Stomach (tissue), 9 donors: ENCODE results near the gene CCN5. TPM values are rescaled to one million over a fixed set of nuclear protein-coding genes. Genes with fewer than 3 reads are reported as not detected.

ENCODE experiments used
- DNase-seq, 2 donors: peaks; one replicate each; pipeline versions ENCODE4 v3.0.0 to v3.0.0-alpha.2; 2013 to 2019
- H3K27ac ChIP-seq, 5 donors: fragments of 200-600 bp in 4 of 5; sonication (generic) in 4 of 5; one replicate each; pipeline ENCODE4 v1.5.1; 2013 to 2019; ENCODE audit warnings: mild to moderate bottlenecking in 1 of 5, moderate library complexity in 1 of 5
- H3K27me3 ChIP-seq, 3 donors: fragments of 200-600 bp; sonication (generic); one replicate each; pipeline ENCODE4 v1.5.1; 2017 to 2019; ENCODE audit warnings: mixed run types in 1 of 3
- H3K36me3 ChIP-seq, 4 donors: fragments of 200-600 bp; sonication (generic); 1 replicate in 3 of 4; 2 replicates in 1 of 4; pipeline ENCODE4 v1.5.1; 2016 to 2019
- H3K4me1 ChIP-seq, 4 donors: fragments of 200-600 bp; sonication (generic); one replicate each; pipeline ENCODE4 v1.5.1; 2016 to 2019
- H3K4me3 ChIP-seq, 4 donors: fragments of 200-600 bp; sonication (generic) in 3 of 4; one replicate each; pipeline ENCODE4 v1.5.1; 2016 to 2019; ENCODE audit warnings: mild to moderate bottlenecking in 1 of 4
- H3K9me3 ChIP-seq, 4 donors: fragments of 200-600 bp; sonication (generic); one replicate each; pipeline ENCODE4 v1.5.1; 2016 to 2019
- EP300 ChIP-seq: sonication (generic); formaldehyde crosslinking; IDR thresholded peaks from one replicate; pipeline ENCODE4 v1.6.1; 2017; ENCODE audit warnings: antibody characterized with exemption
- POLR2A ChIP-seq, 4 donors: fragments of 450-650 bp; IDR thresholded peaks; one replicate each; pipeline ENCODE4 v1.6.1; 2016; ENCODE audit warnings: antibody characterized with exemption in 4 of 4, control low read depth in 2 of 4, mild to moderate bottlenecking in 1 of 4, moderate library complexity in 1 of 4
- POLR2AphosphoS5 ChIP-seq, 3 donors: sonication (generic); formaldehyde crosslinking; IDR thresholded peaks; one replicate each; pipeline ENCODE4 v1.6.1; 2016; ENCODE audit warnings: antibody characterized with exemption in 3 of 3
- WGBS, 5 donors: extraction: QIAGEN DNeasy Blood & Tissue Kit in 3 of 5; methylation state at CpG; one replicate each; pipeline versions ENCODE4 v1.1.5 to v1.1.7; 2013 to 2018; 5-methylcytosine and 5-hydroxymethylcytosine counted together
- intact Hi-C: fragments of 100-400 bp; cut with DNase I; formaldehyde crosslinking; loops from one replicate; pipeline ENCODE4 v1.15.1; 2023; ENCODE audit warnings: low total_unique reads
- polyA plus RNA-seq, 3 donors: library from polyadenylated mRNA; stranded (reverse); fragments of 200-250 nt; gene quantifications; one replicate each; pipeline ENCODE4 v1.2.3, GENCODE V29; 2013
- total RNA-seq, 5 donors: library from RNA; depleted of rRNA; stranded (reverse); fragments of >200 nt; gene quantifications; one replicate each; pipeline versions ENCODE4 v1.1.0 to v1.2.3, GENCODE V29; 2014 to 2016
- TF ChIP-seq, protein P1 (sequence below), 7 experiments: fragments of 450-650 bp in 4 of 7; fragments of 200-600 bp in 3 of 7; sonication (generic) in 3 of 7; IDR thresholded peaks; one replicate each; pipeline ENCODE4 v1.5.1; 2016 to 2019; ENCODE audit warnings: antibody characterized with exemption in 7 of 7, control low read depth in 2 of 7, mild to moderate bottlenecking in 1 of 7
- donor health status: healthy with polysubstance abuse.
- donor health status: Bipolar disorder and iron deficiency.
- donor health status: healthy.

The CCN5 gene
- total and polyA plus RNA-seq, 8 donors = 2.5 to 193 (median 8.2) TPM; not detected in 3

DNA sequence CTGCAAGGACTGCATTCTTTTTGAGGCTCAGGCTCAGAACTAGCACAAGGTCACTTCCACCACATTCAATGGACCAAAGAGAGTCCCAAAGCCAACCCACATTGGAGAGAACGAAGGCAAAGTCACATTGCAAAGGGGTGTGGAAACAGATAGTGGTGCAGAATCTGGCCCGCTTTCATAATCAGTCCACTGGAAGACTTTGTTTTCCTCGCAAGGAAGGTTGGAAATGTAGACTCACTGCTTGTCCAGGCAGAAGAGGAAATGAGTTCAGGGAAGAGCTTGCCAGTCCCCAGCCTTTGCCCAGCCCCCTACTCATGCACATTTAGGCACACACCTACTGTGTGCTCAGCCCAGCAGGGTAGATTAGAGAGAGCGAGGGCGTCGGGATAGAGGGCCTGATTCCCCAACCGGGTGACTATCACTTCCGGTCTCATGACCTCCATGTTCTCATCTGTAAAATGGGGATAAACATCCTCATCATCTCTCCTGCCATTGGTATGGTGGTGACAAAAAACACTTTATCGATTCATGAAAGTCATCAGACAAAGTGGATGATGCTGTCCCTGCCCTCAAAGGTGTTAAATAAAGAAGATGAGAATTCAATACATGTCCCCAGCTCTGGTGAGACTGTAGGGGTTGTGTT lies 24.3 kb upstream of the CCN5 start:
- H3K36me3 ChIP-seq = no peaks in the 10 kb centered on the region
- H3K27me3 ChIP-seq = no peaks in the 10 kb centered on the region
- H3K4me1 ChIP-seq = peaks cover 10 to 38% (median 23%) of the 10 kb centered on the region in 4 donors
- peak overlapping the region in 2 of 5 donors; percentile 16 to 70 for H3K27ac ChIP-seq
- TF ChIP-seq, protein P1, sequence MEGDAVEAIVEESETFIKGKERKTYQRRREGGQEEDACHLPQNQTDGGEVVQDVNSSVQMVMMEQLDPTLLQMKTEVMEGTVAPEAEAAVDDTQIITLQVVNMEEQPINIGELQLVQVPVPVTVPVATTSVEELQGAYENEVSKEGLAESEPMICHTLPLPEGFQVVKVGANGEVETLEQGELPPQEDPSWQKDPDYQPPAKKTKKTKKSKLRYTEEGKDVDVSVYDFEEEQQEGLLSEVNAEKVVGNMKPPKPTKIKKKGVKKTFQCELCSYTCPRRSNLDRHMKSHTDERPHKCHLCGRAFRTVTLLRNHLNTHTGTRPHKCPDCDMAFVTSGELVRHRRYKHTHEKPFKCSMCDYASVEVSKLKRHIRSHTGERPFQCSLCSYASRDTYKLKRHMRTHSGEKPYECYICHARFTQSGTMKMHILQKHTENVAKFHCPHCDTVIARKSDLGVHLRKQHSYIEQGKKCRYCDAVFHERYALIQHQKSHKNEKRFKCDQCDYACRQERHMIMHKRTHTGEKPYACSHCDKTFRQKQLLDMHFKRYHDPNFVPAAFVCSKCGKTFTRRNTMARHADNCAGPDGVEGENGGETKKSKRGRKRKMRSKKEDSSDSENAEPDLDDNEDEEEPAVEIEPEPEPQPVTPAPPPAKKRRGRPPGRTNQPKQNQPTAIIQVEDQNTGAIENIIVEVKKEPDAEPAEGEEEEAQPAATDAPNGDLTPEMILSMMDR (IDR thresholded peaks at IDR 0.05) = no peak
- TF ChIP-seq POLR2A (IDR thresholded peaks at IDR 0.05) = no peak
- TF ChIP-seq POLR2AphosphoS5 (IDR thresholded peaks at IDR 0.05) = no peak
- no peak for TF ChIP-seq EP300
- WGBS, 5 donors = 73 to 78% (median 75%) methylated on average over 9 of the region's 9 CpGs
- intact Hi-C loops = no loop called here
- H3K9me3 ChIP-seq = no peaks in the 10 kb centered on the region
- H3K4me3 ChIP-seq = no peak overlapping the region
- no peak for DNase-seq

- peak overlapping the region in 4 of 5 donors; percentile 16 to 75 (median 60) for H3K27ac ChIP-seq
- no peaks in the 10 kb centered on the region for H3K27me3 ChIP-seq
- no peaks in the 10 kb centered on the region for H3K9me3 ChIP-seq
- intact Hi-C loops = no loop called here
- peaks cover 10 to 38% (median 23%) of the 10 kb centered on the region in 4 donors for H3K4me1 ChIP-seq
- DNase-seq = no peak
- TF ChIP-seq, protein P1 (IDR thresholded peaks at IDR 0.05) = no peak
- no peak for TF ChIP-seq POLR2AphosphoS5 (IDR thresholded peaks at IDR 0.05)
- TF ChIP-seq POLR2A (IDR thresholded peaks at IDR 0.05) = no peak
- TF ChIP-seq EP300 = no peak
- WGBS, 5 donors = 75 to 90% (median 86%) methylated on average over 7 of the region's 7 CpGs
- no peaks in the 10 kb centered on the region for H3K36me3 ChIP-seq
- H3K4me3 ChIP-seq = no peak overlapping the region
These were observed 23.4 kb upstream of the CCN5 start for GRCh38 chr20:44691424-44692423.

DNA sequence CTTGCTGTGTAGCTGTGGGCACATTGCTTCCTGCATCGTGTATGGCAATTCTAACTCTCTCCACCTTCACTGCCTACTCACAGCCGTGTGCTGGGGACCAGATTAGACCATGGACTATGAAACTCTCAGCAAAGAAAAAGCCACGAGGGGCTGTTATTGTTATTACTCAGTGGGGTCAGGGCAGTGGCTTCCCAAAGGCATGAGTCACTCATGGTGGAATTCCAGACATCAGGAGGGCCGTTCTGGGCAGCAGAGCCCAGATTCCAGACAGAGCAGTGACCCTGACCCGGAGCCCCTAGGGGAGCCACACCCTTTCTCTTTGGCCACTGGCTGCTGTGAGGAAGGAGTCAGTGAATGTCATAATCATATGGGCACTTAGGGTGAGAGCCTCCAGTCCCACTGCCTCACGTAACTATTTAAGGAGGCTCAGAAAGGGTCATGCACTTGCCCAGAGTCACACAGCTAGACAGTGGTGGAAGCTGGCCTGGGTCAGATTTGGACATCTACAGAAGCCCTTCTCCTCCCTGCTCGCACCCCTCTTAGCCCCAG lies 22.2 kb upstream of the CCN5 start:
- TF ChIP-seq POLR2A (IDR thresholded peaks at IDR 0.05) (no peak), EP300 (peak; percentile 59), POLR2AphosphoS5 (IDR thresholded peaks at IDR 0.05) (peak in 2 of 3 donors; percentile 25 to 77)
- TF ChIP-seq, protein P1 (IDR thresholded peaks at IDR 0.05) = no peak
- H3K4me1 ChIP-seq = peaks cover 10 to 38% (median 23%) of the 10 kb centered on the region in 4 donors
- H3K9me3 ChIP-seq = no peaks in the 10 kb centered on the region
- WGBS, 5 donors = 32 to 42% (median 41%) methylated on average over 7 of the region's 7 CpGs
- no peaks in the 10 kb centered on the region for H3K27me3 ChIP-seq
- peak overlapping the region in 4 of 5 donors; percentile 31 to 75 (median 60) for H3K27ac ChIP-seq
- DNase-seq = peak; percentile 33 to 56
- H3K4me3 ChIP-seq = no peak overlapping the region
- intact Hi-C loops = no loop called here
- no peaks in the 10 kb centered on the region for H3K36me3 ChIP-seq

DNA sequence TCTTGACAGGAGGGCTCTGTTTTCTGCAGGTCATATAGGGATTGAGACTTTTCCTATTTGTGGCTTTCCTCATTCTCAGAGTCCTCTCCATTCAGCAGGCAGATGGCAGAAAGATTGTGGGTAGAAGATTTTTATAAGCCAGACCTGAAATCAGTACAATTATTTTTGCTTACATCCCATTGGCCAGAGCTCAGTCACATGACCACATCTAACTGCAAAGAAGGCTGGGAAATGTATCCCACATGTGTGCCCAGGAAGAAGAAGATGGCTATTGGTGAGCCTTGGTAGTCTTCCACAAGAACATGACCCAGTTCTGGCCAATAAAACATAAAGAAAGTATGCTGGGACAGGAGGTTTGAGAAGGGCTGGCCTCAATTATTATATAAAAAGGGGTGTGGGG lies 21.5 kb upstream of the CCN5 start:
- Histone ChIP-seq H3K9me3 (no peaks in the 10 kb centered on the region), H3K27me3 (no peaks in the 10 kb centered on the region), H3K4me3 (no peak overlapping the region), H3K36me3 (no peaks in the 10 kb centered on the region), H3K4me1 (peaks cover 10 to 38% (median 23%) of the 10 kb centered on the region in 4 donors), H3K27ac (peak overlapping the region in 4 of 5 donors; percentile 31 to 75 (median 60))
- DNase-seq = no peak
- intact Hi-C loops = no loop called here
- TF ChIP-seq EP300 = no peak
- TF ChIP-seq, protein P1 (IDR thresholded peaks at IDR 0.05) = no peak
